T47D (cell line): Measurements from ENCODE around the gene TCERG1.
A peak's percentile ranks its signal among the peaks of the same experiment; 100 is the strongest.

Experiments
- DNase-seq, 2 experiments: peaks; one replicate each; pipeline versions ENCODE4 v3.0.0 to v3.0.0-alpha.2; 2011 to 2012; ENCODE audit warnings: low read depth in 1 of 2, low spot score in 1 of 2
- JUND ChIP-seq: IDR thresholded peaks from 2 replicates; pipeline ENCODE4 v1.6.1; 2012; ENCODE audit warnings: low read depth
- in situ Hi-C: cut with HindIII; loops from 2 replicates; pipeline ENCODE4 v1.10.0; 2016; ENCODE audit warnings: low sequenced_read_pairs, low pct_unique_long_range_greater_than_20kb

The TCERG1 gene

DNA sequence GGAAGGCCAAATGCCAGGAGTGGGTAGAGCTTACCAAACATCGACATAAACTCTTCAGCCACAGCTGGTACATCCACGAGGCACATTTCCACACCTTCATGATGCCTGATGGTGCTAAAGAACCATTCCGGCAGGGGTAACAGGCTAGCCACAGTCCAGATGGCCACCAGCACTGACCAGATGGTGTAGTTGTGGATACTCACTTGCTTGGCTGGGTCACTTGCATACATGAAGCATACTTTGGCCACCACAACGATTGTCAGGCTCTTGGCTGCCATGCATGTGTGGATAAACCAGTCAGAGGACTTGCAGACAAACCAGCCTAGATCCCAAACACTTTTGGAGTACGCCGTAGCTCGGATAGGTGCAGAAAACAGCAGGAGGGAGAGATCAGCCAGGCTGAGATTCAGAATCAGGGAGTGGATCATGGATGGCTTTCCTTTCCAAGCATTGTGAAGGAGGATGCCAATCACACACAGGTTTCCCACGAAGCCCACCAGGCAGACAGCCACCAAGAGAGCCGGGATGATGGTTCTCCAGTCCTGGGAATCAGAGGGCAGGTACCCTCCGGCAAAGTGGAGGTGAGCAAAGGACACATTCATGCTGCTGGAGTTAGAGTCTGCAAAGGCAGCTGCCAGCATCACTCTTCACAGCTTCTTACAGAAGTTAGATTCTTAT lies 68.5 kb downstream of the TCERG1 start:
- TF ChIP-seq JUND: no peak
- no peak for DNase-seq
- in situ Hi-C loops: no loop called here

DNA sequence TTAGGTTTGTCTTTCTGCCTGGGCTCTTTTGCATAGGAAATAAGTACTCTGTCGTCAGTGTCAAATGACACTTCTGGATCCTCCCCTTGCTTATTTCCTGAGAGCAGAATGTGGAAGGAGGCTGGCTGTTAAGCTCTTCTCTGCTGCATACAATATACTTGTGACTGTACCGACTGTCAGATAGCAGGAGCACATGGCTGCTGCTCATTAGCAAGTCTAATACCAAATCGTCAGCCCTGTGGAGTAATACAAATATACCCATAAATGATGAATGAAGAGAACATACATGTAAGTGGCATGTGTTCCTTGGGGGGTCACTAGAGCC lies 69.0 kb downstream of the TCERG1 start, which contains the start of gene GPR151:
Gene GPR151, minus strand, starts transcription at position 40 of the 325 bp plus-strand sequence. CDS start 77 bp downstream, outside the sequence.
- DNase-seq: peak in 1 of 2 experiments; percentile 24
- in situ Hi-C loops: no loop called here
- TF ChIP-seq JUND: no peak

DNA sequence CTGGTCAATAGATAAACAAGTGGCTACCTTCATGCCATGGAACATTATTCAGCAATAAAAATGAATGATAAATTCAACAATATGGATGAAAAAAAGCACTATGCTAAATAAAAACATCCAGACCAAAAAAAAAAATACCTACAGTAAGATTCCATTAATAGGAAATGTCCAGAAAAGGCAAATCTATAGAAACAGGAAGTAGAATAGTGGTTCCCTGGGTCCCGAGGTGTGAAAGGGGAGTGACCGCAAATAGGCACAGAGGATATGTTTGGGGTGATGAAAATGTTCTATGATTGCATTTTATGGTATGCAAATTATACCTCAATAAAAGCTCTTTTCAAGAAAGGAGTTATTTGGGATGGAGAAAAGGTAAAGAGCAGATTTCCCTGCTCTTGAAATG lies 72.4 kb downstream of the TCERG1 start:
- in situ Hi-C loops: no loop called here
- no peak for DNase-seq
- no peak for TF ChIP-seq JUND

DNA sequence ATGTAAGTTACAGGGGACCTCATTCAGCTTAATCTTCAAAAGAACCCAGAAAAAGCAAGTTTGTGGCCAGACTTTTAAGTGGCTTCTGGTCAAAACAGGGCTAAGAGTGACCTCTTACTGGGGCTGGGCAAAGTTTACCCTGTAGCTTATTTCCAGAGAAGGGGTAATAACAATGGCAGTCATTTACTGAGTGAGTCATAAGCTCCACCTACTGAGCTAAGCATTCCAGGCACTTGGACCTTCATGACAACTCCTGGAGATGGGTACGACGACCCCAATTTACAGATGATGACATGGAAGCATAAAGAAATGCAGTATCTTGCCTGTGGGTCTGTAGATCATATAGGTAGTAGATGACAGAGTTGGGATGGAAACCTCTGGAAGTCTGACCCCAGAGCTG lies 73.6 kb downstream of the TCERG1 start:
- TF ChIP-seq JUND: no peak
- in situ Hi-C loops: no loop called here
- no peak for DNase-seq

DNA sequence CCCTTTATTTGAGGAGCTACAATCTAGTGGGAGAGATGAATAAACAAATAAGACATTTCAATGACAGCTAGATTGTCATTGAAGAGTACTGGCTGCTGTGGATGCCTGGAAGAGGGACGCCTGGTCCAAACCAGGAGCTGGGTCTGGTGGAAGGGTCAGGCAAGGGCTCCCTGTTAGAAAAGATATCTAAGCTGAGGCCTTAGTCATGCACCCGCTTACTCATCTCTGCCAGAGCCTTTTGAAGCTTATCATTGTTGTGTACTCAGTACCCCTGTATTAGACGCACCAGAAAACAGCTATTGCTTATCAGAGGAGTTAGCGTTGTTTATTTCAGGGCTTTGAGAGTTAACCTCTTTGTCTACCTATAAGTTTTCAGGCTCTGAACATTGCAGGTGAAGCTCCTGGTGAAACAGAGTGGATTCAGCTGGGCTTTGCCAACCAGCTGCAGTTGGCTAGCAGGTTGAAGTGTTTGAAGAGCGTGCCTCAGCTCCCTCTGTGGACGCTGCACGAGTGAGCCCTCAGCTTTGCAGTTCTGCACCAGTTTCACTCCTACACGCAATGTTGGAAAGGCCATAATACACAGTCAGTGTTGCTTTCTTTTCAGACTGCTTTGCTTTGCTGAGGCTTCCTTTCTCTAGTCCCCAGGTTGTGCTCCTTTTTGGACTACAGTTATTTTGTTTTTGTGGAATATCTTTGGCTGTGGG lies 74.4 kb downstream of the TCERG1 start:
- in situ Hi-C loops: no loop called here
- no peak for DNase-seq
- no peak for TF ChIP-seq JUND

DNA sequence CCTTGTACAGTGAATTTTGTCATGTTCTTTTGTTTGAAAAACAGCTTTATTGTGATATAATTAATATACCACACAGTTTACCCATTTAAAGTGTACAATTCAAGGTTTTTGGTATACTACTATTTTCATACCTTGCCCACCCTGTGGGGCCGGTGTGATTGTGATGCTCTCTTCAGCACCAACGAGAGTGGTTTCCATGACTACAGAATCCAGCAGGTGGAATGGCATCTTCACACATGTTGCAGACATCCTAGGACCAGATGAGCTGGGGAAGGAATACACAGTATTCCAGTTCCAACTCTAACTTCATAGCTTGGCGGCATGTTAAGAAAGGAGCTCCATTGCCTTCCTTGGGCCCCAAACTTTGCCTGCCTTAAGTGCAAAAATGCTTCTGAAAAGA lies 76.6 kb downstream of the TCERG1 start:
- in situ Hi-C loops: no loop called here
- no peak for TF ChIP-seq JUND
- DNase-seq: no peak

DNA sequence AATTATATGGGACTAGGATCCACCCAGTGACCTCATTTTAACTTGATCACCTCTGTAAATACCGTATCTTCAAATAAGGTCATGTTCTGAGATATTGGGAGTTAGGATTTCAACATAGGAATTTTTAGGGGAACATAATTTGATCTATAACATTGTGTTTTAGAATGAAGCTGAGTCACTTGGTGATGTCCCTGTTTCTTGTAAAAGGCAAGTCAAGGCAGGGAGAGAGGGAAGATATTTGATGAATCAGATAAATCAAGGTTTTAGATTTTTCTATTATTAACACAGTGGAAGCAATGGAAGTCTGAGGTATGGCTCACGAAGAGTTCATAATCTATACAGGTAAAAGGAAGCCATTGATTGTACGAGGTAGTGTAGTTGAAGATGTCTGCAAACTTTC lies 80.7 kb downstream of the TCERG1 start:
- no peak for TF ChIP-seq JUND
- DNase-seq: no peak
- in situ Hi-C loops: no loop called here

DNA sequence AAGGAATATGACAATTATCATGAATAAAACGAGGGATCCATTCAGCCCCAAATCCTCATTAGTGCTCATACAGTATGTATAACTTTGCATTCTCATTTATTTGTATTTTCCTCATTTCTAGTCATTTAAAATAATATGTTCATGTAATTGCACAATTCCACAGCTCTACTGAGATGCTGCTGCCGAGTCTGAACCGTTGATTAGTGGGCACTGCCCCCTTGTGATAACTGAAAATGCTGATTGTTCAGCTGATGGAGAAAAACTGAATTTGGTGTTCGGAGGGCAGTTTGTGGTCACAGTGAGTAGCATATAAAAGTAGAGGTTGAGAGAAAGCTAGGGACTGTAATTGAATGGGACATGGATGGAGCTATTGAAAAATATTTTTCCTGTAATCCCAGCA lies 81.1 kb downstream of the TCERG1 start:
- in situ Hi-C loops: no loop called here
- TF ChIP-seq JUND: no peak
- no peak for DNase-seq

DNA sequence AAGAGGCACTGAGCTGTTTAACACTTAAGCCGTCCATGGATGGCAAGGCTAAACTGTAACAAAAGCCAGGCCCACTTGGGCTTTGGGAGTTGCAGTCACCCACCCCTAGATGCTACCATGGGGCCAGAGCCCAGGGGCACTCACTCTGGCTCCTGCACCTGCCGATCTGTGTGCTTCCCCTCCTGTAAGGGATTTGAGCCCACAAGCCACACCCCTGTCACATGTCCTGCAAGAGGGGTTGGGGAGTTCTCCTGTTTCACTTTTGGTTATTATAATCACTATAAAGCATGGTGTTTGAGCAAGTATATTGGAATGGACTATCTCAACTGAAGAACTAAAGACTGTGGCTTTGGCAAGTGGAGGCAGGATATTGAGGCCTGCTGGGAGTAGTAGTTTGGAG lies 82.9 kb downstream of the TCERG1 start:
- in situ Hi-C loops: no loop called here
- TF ChIP-seq JUND: no peak
- DNase-seq: no peak

DNA sequence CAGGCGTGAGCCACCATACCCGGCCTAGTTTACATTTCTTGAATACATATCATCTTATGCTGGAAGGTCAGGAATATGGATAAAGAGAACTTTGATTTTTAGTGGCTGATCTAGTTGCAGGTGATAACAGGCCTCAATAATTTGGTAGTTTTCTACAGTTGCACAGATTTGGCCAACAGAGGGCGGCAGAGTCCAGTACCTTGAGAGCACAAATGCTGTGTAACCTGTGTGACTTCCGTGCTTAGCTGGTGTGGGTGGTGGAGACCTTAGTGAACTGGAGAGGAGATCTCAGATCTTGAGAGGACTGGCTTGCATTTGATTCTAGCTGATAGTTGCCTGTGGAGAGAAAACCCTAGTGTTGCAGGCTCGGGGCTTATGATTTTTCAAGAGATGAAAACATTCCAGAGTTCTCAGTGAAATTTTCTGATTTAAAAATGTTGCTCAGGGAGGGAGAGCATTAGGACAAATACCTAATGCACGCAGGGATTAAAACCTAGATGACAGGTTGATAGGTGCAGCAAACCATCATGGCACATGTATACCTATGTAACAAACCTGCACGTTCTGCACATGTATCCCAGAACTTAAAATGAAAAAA lies 86.2 kb downstream of the TCERG1 start:
- in situ Hi-C loops: no loop called here
- DNase-seq: peak; percentile 56 to 88
- TF ChIP-seq JUND: no peak

DNA sequence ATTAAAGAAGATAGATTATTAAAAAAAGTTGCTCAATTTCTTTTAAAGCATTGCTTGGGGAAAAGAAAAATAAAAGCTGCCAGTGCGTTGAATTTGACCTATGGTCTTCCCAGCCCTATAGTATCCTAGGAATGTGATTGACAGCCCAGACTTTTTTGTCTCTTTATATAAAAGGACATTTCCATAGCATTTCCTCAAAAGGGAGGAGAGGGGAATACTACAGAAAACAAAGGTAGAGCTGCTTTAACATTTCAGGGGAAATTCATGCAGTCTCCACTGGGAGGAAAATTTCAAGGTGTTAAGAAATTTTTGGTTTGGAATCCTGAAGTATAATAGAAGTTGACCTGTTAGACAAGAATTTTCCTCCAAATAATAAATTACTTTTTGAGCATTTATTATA lies 86.7 kb downstream of the TCERG1 start:
- no peak for DNase-seq
- no peak for TF ChIP-seq JUND
- in situ Hi-C loops: no loop called here

DNA sequence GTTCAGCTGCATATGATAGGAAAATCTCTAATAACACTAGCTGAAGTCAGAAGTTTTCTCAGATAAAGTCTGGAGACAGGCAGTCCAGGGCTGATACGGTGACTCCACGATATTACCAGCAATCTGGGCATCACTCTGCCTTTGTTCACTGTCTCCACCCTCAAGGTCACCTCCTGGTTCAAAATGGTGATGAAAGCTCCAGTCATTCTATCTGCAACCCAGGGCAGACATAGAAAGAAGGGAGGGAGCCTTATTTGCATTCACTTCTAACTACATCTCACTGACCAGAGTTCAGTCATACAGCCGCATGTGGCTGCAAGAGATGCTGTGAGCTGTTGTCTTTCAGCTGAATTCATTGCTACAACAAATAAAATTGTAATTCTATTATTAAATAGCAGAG lies 91.3 kb downstream of the TCERG1 start:
- no peak for DNase-seq
- in situ Hi-C loops: no loop called here
- no peak for TF ChIP-seq JUND

DNA sequence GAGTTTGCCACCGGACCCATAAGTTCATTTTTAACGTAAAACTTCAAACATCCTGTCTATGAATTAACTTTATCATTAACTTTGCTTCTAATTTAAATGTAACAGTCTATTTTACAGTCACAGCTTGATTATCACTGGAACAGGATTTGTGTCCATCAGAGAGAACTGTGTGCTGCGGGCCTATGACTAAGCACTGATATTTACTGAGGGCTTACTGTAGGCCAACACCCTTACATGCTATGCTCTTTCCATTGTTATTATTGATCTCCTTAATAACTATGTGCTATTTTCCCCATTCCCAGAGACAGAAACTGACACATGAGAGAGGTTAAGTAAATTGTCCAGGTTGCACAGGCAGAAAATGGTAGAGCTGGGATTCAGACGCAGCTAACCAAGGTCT lies 92.8 kb downstream of the TCERG1 start:
- in situ Hi-C loops: no loop called here
- no peak for TF ChIP-seq JUND
- no peak for DNase-seq
